DOHH2 (cell line): ENCODE data around the gene DACT1.

Experiments
- H3F3A ChIP-seq: fragments of 200-600 bp; sonication (generic), shearing (Covaris generic); 2 replicates; pipeline ENCODE4 v1.6.0; 2016; ENCODE audit warnings: antibody characterized with exemption, mild to moderate bottlenecking; ENCODE audit not compliant: control insufficient read depth, insufficient read depth
- H3K27ac ChIP-seq: fragments of 200-600 bp; sonication (generic); 2 replicates; pipeline ENCODE4 v1.5.1; 2014; ENCODE audit warnings: low read depth, mild to moderate bottlenecking, low read length, moderate library complexity
- H3K27me3 ChIP-seq: fragments of 200-600 bp; sonication (generic); 2 replicates; pipeline ENCODE4 v1.6.1; 2014; ENCODE audit warnings: mild to moderate bottlenecking, low read length, mixed read lengths; ENCODE audit not compliant: control insufficient read depth
- H3K36me3 ChIP-seq: fragments of 200-600 bp; sonication (generic); 2 replicates; pipeline ENCODE4 v1.6.1; 2014; ENCODE audit warnings: mild to moderate bottlenecking, low read length, moderate library complexity, mixed read lengths; ENCODE audit not compliant: control insufficient read depth
- H3K4me1 ChIP-seq: fragments of 200-600 bp; sonication (generic); 2 replicates; pipeline ENCODE4 v1.6.1; 2014; ENCODE audit warnings: mild to moderate bottlenecking, low read length, mixed read lengths; ENCODE audit not compliant: control insufficient read depth
- H3K4me2 ChIP-seq: fragments of 200-600 bp; sonication (generic); 2 replicates; pipeline ENCODE4 v1.6.0; 2014; ENCODE audit warnings: mild to moderate bottlenecking, low read length, moderate library complexity
- H3K4me3 ChIP-seq: fragments of 200-600 bp; sonication (generic); 2 replicates; pipeline ENCODE4 v1.5.1; 2014; ENCODE audit warnings: mild to moderate bottlenecking, low read length, mixed read lengths
- H3K79me2 ChIP-seq: fragments of 200-600 bp; sonication (generic); 2 replicates; pipeline ENCODE4 v1.6.1; 2014; ENCODE audit warnings: mild to moderate bottlenecking, low read length, mixed read lengths; ENCODE audit not compliant: control insufficient read depth
- H3K9me2 ChIP-seq: fragments of 200-600 bp; sonication (generic); replicated peaks from 2 replicates; pipeline ENCODE4 v1.6.1; 2014; ENCODE audit warnings: mild to moderate bottlenecking, low read length, mixed read lengths; ENCODE audit not compliant: control insufficient read depth
- H3K9me3 ChIP-seq: fragments of 200-600 bp; sonication (generic); 2 replicates; pipeline ENCODE4 v1.6.1; 2014; ENCODE audit warnings: antibody characterized with exemption, low read length, mixed read lengths; ENCODE audit not compliant: control insufficient read depth, insufficient read depth
- H4K20me1 ChIP-seq: fragments of 200-600 bp; sonication (generic); 2 replicates; pipeline ENCODE4 v1.6.0; 2014; ENCODE audit warnings: low read depth, mild to moderate bottlenecking, antibody characterized with exemption, low read length, moderate library complexity; ENCODE audit not compliant: control insufficient read depth, insufficient read depth
- CTCF ChIP-seq: fragments of 200-600 bp; sonication (generic); IDR thresholded peaks from one replicate; pipeline ENCODE4 v1.5.1; 2014; ENCODE audit warnings: antibody characterized with exemption, mild to moderate bottlenecking, low read depth, low read length; ENCODE audit not compliant: poor library complexity, severe bottlenecking
- EZH2phosphoT487 ChIP-seq: fragments of 200-600 bp; sonication (generic); IDR thresholded peaks from 2 replicates; pipeline ENCODE4 v1.6.1; 2017; ENCODE audit warnings: borderline replicate concordance, mild to moderate bottlenecking, antibody characterized with exemption, low read length, moderate library complexity, mixed read lengths

Gene DACT1

GRCh38 chr14:58597041-58597440, 40.7 kb upstream of the DACT1 start:
- no peak overlapping the region for H3K4me2 ChIP-seq

GRCh38 chr14:58598028-58598803, 39.5 kb upstream of the DACT1 start:
- Histone ChIP-seq H3F3A (no peaks in the 10 kb centered on the region), H3K27ac (no peak overlapping the region), H3K4me1 (no peaks in the 10 kb centered on the region), H4K20me1 (no peaks in the 10 kb centered on the region), H3K36me3 (no peaks in the 10 kb centered on the region), H3K4me3 (no peak overlapping the region), H3K4me2 (no peak overlapping the region), H3K9me2 (no peaks in the 10 kb centered on the region), H3K27me3 (no peaks in the 10 kb centered on the region), H3K9me3 (no peaks in the 10 kb centered on the region), H3K79me2 (no peaks in the 10 kb centered on the region)
- TF ChIP-seq EZH2phosphoT487 (no peak), CTCF (no peak)

More at GRCh38 chr14:58597041-58597440, 40.7 kb upstream of the DACT1 start:
- no peaks in the 10 kb centered on the region for H3K9me3 ChIP-seq
- no peaks in the 10 kb centered on the region for H4K20me1 ChIP-seq
- H3K27me3 ChIP-seq = no peaks in the 10 kb centered on the region
- H3K4me1 ChIP-seq = no peaks in the 10 kb centered on the region
- no peaks in the 10 kb centered on the region for H3K79me2 ChIP-seq
- no peaks in the 10 kb centered on the region for H3K9me2 ChIP-seq
- no peaks in the 10 kb centered on the region for H3F3A ChIP-seq
- no peak overlapping the region for H3K27ac ChIP-seq
- no peaks in the 10 kb centered on the region for H3K36me3 ChIP-seq
- no peak for TF ChIP-seq EZH2phosphoT487
- TF ChIP-seq CTCF = no peak
- H3K4me3 ChIP-seq = no peak overlapping the region

- Histone ChIP-seq H3K4me3 (no peak overlapping the region), H3K79me2 (no peaks in the 10 kb centered on the region), H3K9me2 (no peaks in the 10 kb centered on the region), H3F3A (no peaks in the 10 kb centered on the region), H3K4me2 (no peak overlapping the region), H3K4me1 (no peaks in the 10 kb centered on the region), H3K27me3 (no peaks in the 10 kb centered on the region), H4K20me1 (no peaks in the 10 kb centered on the region), H3K9me3 (no peaks in the 10 kb centered on the region), H3K27ac (no peak overlapping the region), H3K36me3 (no peaks in the 10 kb centered on the region)
- no peak for TF ChIP-seq EZH2phosphoT487
- TF ChIP-seq CTCF = no peak
Observed at GRCh38 chr14:58598804-58599525, 38.8 kb upstream of the DACT1 start.
